Esophagus squamous epithelium (tissue), 5 donors: Measurements from ENCODE around the gene SRGAP1. TPM values are rescaled to one million over a fixed set of nuclear protein-coding genes. Genes with fewer than 3 reads are reported as not detected.
A peak's percentile ranks its signal among the peaks of the same experiment; 100 is the strongest.

Experiments
- DNase-seq: peaks from one replicate; lab custom pipeline; 2025; lab: John Stamatoyannopoulos, UW
- H3K27ac ChIP-seq, 4 donors: fragments of 200-600 bp; sonication (generic); one replicate each; pipeline ENCODE4 v1.5.1; 2016 to 2019; ENCODE audit warnings: mild to moderate bottlenecking in 1 of 4
- H3K27me3 ChIP-seq, 4 donors: fragments of 200-600 bp; sonication (generic); 1 replicate in 3 of 4; 2 replicates in 1 of 4; pipeline versions ENCODE4 v1.5.1 to v1.6.0; 2017 to 2021; ENCODE audit warnings: antibody characterized with exemption in 1 of 4
- H3K36me3 ChIP-seq, 3 donors: fragments of 200-600 bp; sonication (generic); one replicate each; pipeline ENCODE4 v1.5.1; 2016 to 2019
- H3K4me1 ChIP-seq, 3 donors: fragments of 200-600 bp; sonication (generic); one replicate each; pipeline ENCODE4 v1.5.1; 2017 to 2019
- H3K4me3 ChIP-seq, 4 donors: fragments of 200-600 bp; sonication (generic); 1 replicate in 3 of 4; 2 replicates in 1 of 4; pipeline ENCODE4 v1.5.1; 2016 to 2019; ENCODE audit warnings: mild to moderate bottlenecking in 2 of 4, moderate library complexity in 1 of 4
- H3K9me3 ChIP-seq, 3 donors: fragments of 200-600 bp; sonication (generic); one replicate each; pipeline ENCODE4 v1.5.1; 2016 to 2019
- CTCF ChIP-seq, 6 experiments: fragments of 450-650 bp in 4 of 6; fragments of 200-600 bp in 2 of 6; sonication (generic) in 2 of 6; IDR thresholded peaks; one replicate each; pipeline ENCODE4 v1.5.1; 2016 to 2019; ENCODE audit warnings: antibody characterized with exemption in 6 of 6, mild to moderate bottlenecking in 4 of 6, moderate library complexity in 4 of 6
- POLR2A ChIP-seq, 4 donors: fragments of 450-650 bp; IDR thresholded peaks; one replicate each; pipeline ENCODE4 v1.6.1; 2017; ENCODE audit warnings: antibody characterized with exemption in 4 of 4, mild to moderate bottlenecking in 4 of 4, moderate library complexity in 3 of 4
- WGBS, 2 donors: methylation state at CpG; one replicate each; pipeline ENCODE4 v1.1.5; 2018; 5-methylcytosine and 5-hydroxymethylcytosine counted together
- intact Hi-C: fragments of 100-400 bp; cut with DNase I; formaldehyde crosslinking; loops from one replicate; pipeline ENCODE4 v1.15.0; 2022
- total RNA-seq, 4 donors: library from RNA; depleted of rRNA; stranded (reverse); fragments of >200 nt; gene quantifications; one replicate each; pipeline ENCODE4 v1.1.0, GENCODE V29; 2016
- donor health status: DM: yes; HTN: yes; CAD: no.

Gene SRGAP1
- total RNA-seq, 4 donors from 2014 or later, result 2.0 to 5.3 (median 3.6) TPM

- DNase-seq, result no peak
- Histone ChIP-seq H3K4me3 (peak overlapping the region in 1 of 4 donors; percentile 16), H3K27me3 (no peaks in the 10 kb centered on the region), H3K27ac (peak overlapping the region; percentile 44 to 78 (median 73)), H3K4me1 (peaks cover 4 to 21% (median 10%) of the 10 kb centered on the region in 3 donors), H3K36me3 (no peaks in the 10 kb centered on the region), H3K9me3 (no peaks in the 10 kb centered on the region)
- intact Hi-C loops, result loop anchor here (10.0 kb wide), 1 partner anchor 336 kb away; the partner anchor contains the start of gene SRGAP1
- TF ChIP-seq POLR2A (IDR thresholded peaks at IDR 0.05), result no peak
- TF ChIP-seq CTCF (IDR thresholded peaks at IDR 0.05), result no peak
- 29 to 30% methylated on average over 5 of the region's 5 CpGs for WGBS, 2 donors
Observed at GRCh38 chr12:64180951-64181350, 336.5 kb downstream of the SRGAP1 start.

- intact Hi-C loops, result loop anchor here (10.0 kb wide), 1 partner anchor 337 kb away; the partner anchor contains the start of gene SRGAP1
- H3K4me1 ChIP-seq, result peaks cover 4 to 23% (median 10%) of the 10 kb centered on the region in 3 donors
- no peak for DNase-seq
- no peaks in the 10 kb centered on the region for H3K36me3 ChIP-seq
- WGBS, 2 donors, result 17 to 21% methylated on average over 3 of the region's 3 CpGs
- peak overlapping the region; percentile 44 to 78 (median 73) for H3K27ac ChIP-seq
- peak in 5 of 6 experiments; percentile 44 to 55 (median 47) for TF ChIP-seq CTCF (IDR thresholded peaks at IDR 0.05)
- TF ChIP-seq POLR2A (IDR thresholded peaks at IDR 0.05), result no peak
- H3K9me3 ChIP-seq, result no peaks in the 10 kb centered on the region
- no peaks in the 10 kb centered on the region for H3K27me3 ChIP-seq
- peak overlapping the region in 1 of 4 donors; percentile 16 for H3K4me3 ChIP-seq
Observed at GRCh38 chr12:64181430-64182291, 337.2 kb downstream of the SRGAP1 start.

- Histone ChIP-seq H3K36me3 (no peaks in the 10 kb centered on the region), H3K27ac (no peak overlapping the region), H3K4me1 (peaks cover 8 to 37% (median 10%) of the 10 kb centered on the region in 3 donors), H3K9me3 (no peaks in the 10 kb centered on the region), H3K4me3 (no peak overlapping the region), H3K27me3 (no peaks in the 10 kb centered on the region)
- intact Hi-C loops, result loop anchor here (10.0 kb wide), 1 partner anchor 339 kb away; the partner anchor contains the start of gene SRGAP1
- TF ChIP-seq POLR2A (IDR thresholded peaks at IDR 0.05) (no peak), CTCF (IDR thresholded peaks at IDR 0.05) (no peak)
- no peak for DNase-seq
- WGBS, 2 donors, result 82 to 100% methylated on average over 1 of the region's 1 CpG
Observed at GRCh38 chr12:64184216-64184615, 339.7 kb downstream of the SRGAP1 start.

GRCh38 chr12:64186789-64187188 is 342.3 kb downstream of the SRGAP1 start:
- H3K27me3 ChIP-seq, result no peaks in the 10 kb centered on the region
- no peak for DNase-seq
- H3K27ac ChIP-seq, result no peak overlapping the region
- no peaks in the 10 kb centered on the region for H3K9me3 ChIP-seq
- intact Hi-C loops, result loop anchor here (10.0 kb wide), 1 partner anchor 342 kb away; the partner anchor contains the start of gene SRGAP1
- H3K4me1 ChIP-seq, result peaks cover 0 to 23% (median 4%) of the 10 kb centered on the region in 3 donors
- no peaks in the 10 kb centered on the region for H3K36me3 ChIP-seq
- WGBS, 2 donors, result 20 to 30% methylated on average over 2 of the region's 2 CpGs
- H3K4me3 ChIP-seq, result no peak overlapping the region
- TF ChIP-seq POLR2A (IDR thresholded peaks at IDR 0.05), result no peak
- no peak for TF ChIP-seq CTCF (IDR thresholded peaks at IDR 0.05)

- Histone ChIP-seq H3K4me1 (peaks cover 0 to 17% (median 4%) of the 10 kb centered on the region in 3 donors), H3K9me3 (no peaks in the 10 kb centered on the region), H3K27ac (no peak overlapping the region), H3K36me3 (peaks cover 0 to 5% (median 0%) of the 10 kb centered on the region in 3 donors), H3K27me3 (no peaks in the 10 kb centered on the region), H3K4me3 (no peak overlapping the region)
- WGBS, 2 donors, result 31 to 51% methylated on average over 3 of the region's 3 CpGs
- no peak for TF ChIP-seq POLR2A (IDR thresholded peaks at IDR 0.05)
- no peak for TF ChIP-seq CTCF (IDR thresholded peaks at IDR 0.05)
- no peak for DNase-seq
- intact Hi-C loops, result loop anchor here (10.0 kb wide), 1 partner anchor 343 kb away; the partner anchor contains the start of gene SRGAP1
Observed at GRCh38 chr12:64187370-64187769, 342.9 kb downstream of the SRGAP1 start.
